Stimulated activated CD8-positive, alpha-beta memory T cell treated with anti-CD3 and anti-CD28 coated beads, Interleukin-4, amount 100 ng/mL, for 24 hours (primary cell): Measurements from ENCODE around the gene ZFYVE21.

ENCODE experiments used
- DNase-seq: peaks from one replicate; pipeline ENCODE4 v3.0.0-alpha.2; 2020; ENCODE audit warnings: low read depth

Gene ZFYVE21

DNA sequence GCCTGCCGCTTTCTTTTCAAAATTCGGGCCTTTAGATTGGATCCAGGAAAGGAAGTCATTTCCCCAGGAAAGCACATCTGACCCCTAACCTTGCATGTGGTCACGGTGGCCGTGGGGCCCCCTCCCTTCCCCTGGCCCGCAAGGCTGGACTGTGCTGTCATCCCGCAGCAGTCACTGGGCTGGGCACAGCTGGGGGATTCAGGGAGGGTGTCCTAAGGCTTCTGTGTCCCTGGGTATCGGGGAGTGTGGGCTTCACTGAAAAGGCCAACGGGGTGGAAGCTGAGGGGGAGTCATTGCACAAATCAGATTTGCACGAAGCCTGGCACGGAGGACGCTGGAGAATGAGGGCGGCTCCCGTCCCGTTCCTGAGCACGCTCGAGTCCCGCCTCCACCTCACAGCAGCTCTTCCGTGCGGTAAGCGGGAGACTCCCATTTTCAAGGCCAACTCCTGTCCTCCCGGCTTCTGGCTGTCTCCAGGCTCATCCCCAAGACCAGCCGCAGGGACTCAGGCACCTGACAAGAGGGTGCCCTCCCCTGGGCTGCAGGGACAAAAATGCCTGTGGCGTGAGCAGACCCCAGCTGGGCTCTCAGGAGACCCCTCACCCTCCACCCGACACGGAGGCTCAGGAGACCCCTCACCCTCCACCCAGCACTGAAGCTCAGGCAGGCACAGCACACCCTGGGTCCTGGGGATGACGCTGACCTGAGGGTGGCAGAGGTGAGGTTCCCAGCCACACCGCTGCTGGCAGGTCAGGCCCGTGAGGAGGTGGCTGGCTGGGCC is 9.9 kb upstream of the ZFYVE21 start:
- no peak for DNase-seq

DNA sequence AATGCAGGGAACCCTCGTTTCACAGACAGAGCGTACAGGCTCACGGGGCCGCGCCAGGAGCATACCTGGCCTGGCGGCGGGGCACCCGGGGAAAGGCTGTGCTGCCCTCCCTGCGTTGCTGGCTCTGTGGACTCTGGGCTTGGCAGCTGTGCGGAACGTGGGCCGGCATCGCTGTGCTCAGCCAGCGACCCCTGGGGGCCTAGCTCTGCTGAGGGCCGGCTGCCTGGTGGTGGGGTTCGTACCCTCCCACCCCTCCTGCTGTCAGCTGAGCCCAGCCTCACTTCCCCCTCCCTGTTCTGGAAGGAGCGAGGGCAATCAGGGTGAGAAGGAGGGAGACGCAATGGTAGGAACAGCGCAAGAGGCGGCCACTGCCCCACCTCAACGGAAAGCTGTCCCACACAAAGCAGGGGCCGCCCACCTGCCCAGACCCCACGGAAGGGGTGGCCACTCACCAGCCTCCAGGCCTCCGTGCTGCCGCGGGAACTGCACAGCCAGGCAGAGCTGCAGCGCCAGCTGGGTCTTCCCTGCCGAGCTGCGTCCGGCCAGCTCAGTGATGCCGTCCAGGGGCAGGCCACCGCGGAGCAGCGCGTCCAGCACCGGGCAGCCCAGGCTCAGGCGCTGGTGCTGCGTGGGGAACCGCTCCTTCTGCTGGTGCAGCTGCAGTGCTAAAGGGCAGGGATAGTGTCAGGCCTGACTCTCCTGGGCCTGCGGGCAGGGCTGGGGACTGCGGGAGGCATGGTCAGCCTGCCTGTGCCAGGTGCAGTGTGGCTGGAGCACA is 8.9 kb upstream of the ZFYVE21 start:
- no peak for DNase-seq

DNA sequence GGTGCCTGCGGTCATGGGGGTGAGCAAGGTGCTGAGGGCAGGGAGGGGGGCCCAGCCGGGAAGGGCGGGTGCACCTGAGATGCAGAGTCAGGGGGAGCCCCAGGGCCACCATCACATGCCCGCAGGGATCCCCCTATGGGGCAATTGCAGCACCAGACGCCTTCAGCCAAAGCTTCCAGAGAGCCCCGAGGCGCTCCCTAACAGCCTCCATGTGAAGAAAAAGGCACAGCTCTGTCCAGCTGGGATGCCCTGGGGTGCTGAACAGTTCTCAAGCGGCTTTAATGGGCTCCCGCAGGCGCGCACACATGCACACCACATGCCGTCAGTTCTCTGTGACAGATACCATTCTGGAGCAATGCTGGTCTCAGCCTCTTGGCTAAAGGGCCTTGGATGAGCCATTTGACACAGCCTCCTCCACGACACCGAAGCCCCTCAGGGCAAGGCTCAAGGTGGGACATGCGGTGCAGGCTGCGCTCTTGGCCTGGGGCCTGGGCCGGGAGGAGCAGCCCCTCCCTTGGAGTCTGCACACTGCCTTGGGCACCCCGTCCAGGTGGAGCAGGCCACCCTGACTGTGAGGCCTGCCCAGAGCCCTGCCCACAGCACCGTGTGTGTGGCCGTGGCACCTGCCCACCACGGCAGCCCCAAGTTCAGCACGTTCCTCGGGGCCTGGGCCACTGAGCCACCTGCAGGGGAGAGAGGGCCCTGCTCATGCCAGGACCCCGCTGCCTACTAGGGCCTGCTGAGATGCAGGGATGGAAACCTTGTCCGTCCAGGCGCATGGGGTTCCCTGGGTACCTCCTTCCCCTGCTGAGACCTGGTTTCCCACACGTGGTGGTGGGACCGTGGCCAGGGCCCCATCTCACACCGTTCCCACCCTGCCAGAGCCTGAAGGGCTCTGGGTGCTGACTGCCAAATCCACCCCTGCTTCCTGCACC is 8.0 kb upstream of the ZFYVE21 start:
- no peak for DNase-seq

DNA sequence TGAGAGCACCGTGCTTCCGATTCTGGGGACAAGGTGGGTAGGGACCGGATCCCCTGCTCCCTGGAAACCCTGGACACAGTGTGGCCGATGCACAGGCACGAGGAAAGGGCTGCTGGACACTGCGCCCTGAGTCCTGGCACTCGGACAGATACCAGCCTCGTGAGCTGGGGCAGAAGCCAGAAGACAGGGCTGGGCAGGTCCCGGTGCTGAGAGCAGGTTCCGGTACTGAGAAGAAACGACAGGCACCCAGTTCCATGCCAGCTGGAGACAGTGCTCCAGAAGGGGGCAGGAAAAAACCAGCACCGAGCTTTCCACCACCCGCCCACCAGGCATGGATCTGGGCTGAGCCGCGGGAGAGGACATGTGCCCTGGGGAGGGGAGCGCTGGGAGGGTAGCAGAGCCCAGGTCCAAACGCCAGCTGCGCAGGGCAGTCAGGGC is 6.8 kb upstream of the ZFYVE21 start:
- DNase-seq = no peak

DNA sequence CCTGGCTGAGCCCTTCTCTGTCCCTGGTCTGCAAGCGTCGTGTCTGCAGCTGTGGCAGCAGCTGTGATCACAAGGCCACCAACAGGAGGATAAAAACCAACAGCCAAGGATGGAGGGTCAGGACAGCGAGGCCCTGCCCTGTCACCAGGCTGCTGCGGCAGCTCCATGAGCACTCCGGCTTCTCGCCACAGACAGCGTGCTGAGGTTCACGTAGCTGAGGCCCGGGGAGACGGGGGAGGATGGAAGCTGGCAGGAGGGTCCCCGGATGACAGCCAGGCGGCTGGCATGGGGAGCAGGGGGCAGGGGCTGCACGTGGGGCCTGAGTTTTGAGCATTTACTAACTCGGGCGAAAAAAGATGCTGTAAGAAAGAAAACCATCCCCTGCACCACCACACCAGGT is 5.8 kb upstream of the ZFYVE21 start:
- no peak for DNase-seq

DNA sequence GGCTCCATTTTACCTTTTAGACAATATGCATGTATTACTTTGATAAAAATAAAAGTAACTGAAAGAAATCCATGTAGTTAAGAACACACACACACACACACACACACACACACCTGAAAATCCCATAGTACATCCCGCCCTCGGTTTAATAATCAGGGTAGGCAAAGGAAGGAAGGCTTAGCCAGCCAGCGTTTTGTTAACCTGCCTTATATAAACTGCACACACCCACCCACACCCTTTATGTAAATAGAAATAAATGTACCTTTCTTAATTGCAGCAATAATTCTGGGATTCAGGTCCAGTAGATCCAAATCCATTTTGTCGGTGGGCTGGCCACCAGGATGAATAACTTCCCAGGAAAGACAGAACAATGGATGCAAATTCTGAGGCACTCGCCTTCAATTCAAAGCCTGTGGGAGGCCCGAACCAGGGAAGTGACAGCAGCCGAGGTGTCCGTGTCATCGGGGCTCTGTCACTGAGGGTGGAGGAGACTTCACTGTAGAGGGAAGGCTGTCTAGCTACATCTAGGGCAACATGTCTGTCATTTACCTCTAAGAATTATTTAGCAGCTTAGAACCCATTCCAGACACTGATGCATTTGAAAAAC is 4.7 kb upstream of the ZFYVE21 start:
- DNase-seq = no peak

DNA sequence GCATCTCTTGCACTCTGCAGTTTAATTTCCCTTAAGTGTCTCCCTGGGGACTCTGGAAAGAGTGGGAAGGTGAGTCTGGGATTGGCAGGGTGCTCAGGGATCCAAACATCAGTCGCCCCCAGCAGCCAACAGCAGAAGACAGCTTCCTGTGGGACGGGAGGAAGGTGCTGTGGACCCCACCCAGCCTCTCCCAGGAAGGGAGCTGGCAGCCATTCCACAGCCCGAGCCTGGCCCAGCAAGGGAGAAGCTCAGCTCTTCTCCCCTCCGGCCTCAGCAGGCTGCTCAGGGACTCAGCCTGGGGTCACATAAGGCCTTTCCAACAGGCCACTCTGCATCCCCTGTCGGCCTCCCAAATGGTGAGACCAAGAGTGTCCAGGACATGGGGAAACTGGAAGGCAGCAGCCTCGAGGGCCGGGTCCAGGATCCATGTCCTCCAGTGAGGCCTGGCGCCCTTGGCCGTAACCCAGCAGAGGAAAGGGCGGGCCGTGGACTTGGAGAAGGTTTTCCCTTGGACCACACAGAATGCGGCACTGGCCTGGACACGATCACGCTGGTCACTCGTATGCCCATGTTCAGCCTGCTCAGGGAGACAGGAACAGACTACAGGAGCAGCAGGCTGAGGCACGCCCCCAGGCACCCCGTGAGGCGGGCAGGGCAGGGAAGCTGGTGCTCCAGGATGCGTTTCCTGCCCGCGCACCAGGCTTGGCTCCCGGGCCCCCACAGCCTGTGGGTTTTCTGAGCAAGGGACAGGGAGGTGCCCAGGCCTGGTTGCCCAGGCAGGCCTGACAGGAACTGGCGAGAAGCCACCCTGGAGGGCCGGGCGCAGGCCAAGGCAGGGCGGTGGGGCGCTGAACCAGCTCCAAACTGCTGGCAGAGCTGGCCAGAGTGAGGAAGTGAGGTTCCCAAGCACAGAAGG is 3.8 kb upstream of the ZFYVE21 start:
- DNase-seq = no peak

DNA sequence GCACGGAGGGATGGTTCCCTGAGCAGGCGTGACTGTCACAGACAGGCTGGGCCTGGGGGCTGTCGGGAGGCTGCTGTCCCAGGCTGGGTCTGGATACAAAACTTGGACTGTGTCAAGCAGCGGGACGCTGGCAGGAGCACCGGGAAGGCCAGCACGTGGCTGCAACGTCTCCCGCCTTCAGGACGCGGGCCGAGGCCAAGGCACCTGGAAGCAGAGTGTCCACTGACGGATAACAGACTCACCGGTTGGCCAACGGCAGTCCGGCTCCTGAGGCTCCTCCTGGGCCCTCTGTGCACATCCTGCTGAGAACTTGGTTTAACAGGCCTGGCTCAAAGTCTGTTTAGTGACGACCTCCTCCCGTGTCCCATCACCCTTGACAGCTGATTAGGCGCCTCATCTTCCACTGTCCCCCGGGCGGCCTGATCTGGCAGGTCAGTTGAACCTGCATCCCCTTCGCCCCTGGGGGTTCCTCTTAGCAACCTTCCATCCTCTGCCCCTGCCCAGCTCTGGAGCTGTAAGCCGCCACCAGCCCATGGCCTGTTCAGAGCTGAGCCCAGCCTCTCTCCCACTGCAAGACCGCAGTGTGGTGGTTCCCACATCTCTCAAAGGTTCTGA is 2.9 kb upstream of the ZFYVE21 start:
- DNase-seq = no peak

DNA sequence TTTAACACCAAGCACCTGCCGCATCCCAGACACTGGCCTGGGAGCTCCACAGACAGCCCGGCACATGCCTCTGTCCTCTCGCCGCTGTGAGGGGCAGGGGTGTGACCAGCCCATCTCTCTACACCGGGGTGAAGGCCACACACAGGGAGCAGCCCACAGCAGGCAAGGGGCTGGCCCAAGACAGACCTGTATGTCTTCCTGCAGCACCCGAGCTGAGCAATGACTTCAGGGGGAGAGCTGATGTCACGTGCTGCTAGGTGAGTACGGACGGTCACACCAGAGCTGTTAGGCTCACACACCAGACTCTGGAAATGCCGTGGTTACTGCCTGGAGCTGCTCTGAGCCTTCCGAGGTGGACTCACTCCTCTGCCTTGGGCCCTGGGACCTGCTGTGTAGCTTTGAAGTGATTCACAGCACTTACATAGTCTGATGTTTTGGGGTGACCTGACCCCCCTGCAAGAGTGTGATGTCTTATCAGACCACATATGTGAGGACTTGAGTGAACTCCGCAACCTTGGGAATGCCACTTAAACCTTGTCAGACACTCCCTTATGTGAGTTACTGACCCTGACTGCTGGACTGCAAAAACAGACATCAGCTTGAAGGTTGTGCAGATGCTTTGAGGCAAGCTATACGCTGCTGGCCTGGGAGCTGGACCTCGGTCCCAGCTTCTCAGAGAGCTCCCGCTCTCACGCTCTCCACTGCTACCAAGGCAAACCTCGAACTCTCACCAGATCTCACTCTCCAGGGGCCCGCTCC is 2.1 kb upstream of the ZFYVE21 start:
- no peak for DNase-seq

DNA sequence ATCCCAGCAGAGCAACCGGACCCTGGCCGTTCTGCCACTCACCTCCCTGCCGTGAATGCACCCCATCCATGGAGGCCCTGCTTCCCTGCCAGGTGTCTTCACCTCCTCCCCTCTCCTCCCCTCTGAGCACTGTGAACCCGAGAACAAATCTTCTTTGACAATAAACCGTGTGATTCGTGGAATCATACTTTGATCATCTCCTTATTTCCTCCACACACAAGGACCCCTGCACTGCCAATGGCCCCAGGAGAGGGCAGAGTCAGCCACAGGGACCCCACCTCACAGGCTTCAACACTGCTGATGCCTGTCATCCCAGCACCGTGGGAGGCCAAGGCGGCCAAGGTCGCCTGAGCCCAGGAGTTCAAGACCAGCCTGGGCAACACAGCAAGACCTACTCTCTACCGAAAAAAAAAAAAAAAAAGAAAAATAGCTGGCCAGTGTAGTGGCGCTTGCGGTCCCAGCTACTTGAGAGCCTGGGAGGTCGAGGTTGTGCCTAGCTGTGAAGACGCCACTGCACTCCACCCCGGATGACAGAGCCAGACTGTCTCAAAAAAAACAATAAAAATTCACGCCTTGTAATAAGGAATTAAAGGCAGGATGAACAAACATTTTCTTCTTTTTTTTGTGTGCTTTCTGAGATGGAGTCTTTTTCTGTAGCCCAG is 1.4 kb upstream of the ZFYVE21 start:
- no peak for DNase-seq

DNA sequence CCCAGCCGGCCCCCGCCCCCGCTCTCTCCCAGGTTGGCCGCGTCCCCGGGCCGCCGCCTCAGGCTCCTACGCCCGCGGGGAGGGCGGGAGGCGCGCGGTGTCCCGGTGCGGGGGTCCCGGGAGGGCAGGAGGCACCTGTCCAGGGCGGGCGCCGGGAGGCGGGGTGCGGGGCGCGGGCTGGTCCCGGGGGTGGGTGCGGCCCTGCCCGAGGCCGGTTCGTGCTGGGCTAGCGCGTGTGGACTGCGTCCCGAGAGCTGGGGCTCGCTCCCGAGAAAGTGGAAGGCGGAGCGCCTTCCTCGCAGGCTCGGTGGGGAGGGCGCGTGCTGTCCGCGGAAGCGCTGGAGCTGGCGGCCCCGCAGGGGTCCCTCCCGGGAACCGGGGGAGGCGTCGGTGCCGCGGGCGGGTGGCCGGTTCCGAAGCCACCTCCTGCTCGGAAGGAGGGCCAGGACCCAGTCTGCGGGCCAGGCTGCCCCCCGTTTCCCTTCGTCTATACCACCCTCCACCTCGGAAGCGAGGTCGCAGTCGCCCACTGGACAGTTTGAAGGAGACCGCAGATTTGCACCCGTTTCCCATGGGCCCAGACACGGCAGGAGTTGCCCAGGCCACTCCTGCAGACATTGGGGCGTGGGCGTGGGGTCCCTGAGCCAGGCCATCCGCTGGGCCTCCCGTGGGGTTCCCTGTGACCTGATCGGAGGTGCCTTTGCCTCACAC is 636 bp downstream of the ZFYVE21 start:
- DNase-seq = no peak

DNA sequence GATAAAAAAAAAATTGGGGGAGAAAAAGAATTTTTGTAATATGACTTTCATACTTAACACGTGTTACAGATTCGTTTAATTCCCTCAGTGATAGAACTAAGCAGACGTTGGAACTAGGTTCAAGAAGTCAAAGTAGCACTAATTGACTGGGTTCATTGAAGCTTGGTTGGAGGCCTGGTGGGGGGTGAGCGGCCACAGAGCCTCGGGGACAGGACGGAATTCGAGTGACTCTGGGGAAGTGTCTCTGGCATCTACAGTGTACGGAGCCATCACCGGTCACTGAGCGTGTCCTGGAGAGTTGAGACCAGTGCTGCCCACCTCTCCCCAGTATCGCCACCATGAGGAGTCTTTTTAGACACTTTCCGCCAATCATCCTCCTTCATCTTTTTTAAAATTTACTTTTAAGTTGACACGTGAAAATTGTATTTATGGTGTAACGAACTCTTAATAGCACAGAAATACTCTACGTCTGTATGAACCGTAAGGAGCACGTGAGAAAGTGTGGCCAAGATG is 1.3 kb downstream of the ZFYVE21 start:
- no peak for DNase-seq

DNA sequence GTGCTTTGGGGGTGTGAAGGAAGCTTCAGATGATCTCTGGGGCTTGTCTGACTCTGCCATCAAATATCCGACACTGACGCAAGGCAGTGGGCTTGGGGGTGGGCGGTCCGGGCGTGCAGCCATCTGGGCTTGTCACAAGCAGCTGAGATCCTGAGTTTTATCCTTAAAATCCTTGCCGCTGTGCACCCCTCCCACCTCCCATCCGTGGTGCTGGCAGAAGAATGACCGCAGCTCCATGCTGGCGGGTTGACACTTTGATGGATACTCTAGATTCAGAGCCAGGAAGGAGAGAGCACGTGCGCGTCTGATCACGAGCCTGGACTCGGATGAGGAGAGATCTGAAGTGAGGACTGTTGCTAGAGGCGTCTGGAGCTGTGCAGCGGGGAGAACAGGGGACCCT is 3.0 kb downstream of the ZFYVE21 start:
- no peak for DNase-seq

DNA sequence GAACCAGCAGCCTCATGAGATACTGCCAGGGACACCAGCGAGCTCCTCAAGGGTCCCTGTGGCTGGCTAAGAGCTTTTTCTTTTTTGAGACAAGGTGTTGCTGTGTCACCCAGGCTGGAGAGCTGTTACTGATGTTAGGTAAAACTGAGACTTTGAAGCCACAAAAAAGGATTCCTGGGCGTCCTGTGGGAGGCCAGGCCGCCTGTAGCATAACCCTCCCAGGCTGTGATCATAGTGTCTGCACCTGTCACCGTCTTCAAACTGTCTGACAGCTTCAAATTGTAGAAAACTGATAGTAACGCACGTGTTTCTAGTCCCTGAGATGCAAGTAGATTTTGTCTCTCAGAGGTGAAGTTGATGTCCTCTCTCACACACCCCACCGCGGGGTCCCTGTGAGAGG is 4.1 kb downstream of the ZFYVE21 start:
- no peak for DNase-seq

DNA sequence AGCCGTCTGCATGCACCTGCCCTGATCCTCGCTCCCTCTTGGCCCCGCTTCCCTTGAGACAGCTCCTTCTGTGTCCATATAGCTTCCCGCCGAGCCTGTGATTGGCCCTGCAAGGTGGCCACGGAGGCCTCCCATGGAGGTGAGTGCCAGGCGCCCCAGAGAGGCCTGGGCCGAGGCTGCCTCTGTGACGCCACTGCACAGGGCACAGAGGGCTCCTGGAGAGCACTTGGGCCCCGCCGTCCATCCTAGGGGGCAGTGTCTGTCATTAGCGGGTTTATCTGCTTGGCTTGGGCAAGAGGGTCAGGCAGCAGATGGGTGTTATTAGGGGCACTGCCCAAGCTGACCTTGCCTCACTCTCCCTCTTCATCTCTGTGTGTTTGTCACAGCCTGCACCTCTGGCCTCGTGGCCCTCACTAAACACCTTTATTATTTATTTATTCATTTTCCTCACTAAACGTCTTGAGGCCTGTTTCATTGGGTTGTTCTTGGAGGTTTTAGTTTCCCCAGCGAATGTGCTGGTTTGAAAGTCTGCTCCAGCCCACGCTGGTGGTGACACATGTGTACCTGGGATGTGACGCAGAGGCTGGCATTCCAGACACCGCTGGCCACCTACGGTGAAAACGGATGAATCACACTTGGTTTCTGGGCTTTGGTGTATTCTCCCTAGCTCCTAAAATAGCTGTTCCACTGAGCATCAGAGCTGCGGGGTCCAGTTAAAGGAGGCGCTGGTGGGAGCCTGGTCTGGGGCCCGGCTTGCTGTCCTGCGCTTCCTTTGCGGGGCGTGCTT is 5.9 kb downstream of the ZFYVE21 start:
- DNase-seq = no peak

DNA sequence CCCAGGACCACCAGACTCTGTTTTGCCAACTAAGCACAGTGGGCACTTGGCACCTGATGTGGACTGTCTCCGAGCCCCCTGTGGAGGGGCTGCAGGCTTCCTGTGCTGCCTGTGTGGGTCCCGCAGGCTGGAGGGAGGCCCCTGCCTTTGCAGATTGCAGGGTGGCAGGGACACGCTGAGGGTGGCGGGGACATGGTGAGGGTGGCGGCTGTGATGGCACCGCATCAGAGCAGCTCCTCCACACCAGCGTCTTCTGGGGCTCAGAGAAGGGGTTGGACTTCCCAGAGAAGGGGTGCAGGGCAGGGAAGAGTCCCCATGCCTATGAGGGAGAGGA is 8.1 kb downstream of the ZFYVE21 start:
- no peak for DNase-seq

DNA sequence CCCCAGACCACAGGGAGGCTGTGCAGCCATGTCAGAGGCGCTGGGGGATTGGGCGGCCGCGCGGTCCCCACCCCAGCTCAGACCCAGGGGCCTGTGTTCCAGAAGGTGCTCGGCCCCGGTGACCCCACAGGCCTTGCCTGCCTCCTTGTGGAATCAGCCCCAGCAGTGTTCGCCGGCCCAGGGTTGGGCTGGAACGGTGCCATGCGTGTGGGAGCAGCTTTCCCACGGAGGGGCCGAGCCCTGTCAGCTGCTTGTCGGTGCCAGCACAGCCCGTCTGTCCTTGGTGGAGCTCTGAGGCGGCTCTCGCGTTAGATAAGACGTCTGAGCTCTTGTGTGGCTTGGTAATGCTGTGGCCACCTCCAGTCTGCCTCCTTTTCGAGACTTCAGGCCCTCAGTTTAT is 8.5 kb downstream of the ZFYVE21 start:
- DNase-seq = no peak
